ENCODE measurements around the gene TEAD1. TPM values are rescaled to one million over a fixed set of nuclear protein-coding genes. Genes with fewer than 3 reads are reported as not detected.
A peak's percentile ranks its signal among the peaks of the same experiment; 100 is the strongest.

TEAD1 gene
- total and polyA plus RNA-seq, 2 experiments from 2014 or later = 24.5 to 103 TPM

- Histone ChIP-seq H3K79me2 (replicated peaks; ENCODE audit: insufficient read depth) (peaks cover 89% of the 10 kb centered on the region), H2AFZ (no peak overlapping the region), H3K4me1 (ENCODE audit: insufficient read depth) (peaks cover 33% of the 10 kb centered on the region), H4K20me1 (replicated peaks; ENCODE audit: insufficient read depth) (peaks cover 12% of the 10 kb centered on the region; the same call in 1 of the 2 replicates), H3K9me2 (ENCODE audit: insufficient read depth) (peaks cover 8% of the 10 kb centered on the region; the same call in 1 of the 2 replicates), H3K27me3 (ENCODE audit: insufficient read depth) (no peaks in the 10 kb centered on the region), H3K4me3 (no peak overlapping the region), H3F3A (replicated peaks; ENCODE audit: low read depth) (no peaks in the 10 kb centered on the region), H3K36me3 (ENCODE audit: insufficient read depth) (no peaks in the 10 kb centered on the region), H3K4me2 (no peak overlapping the region), H3K27ac (ENCODE audit: low read depth) (peak overlapping the region; percentile 32; the same call in 1 of the 2 replicates)
- H3K4me1 Mint-ChIP-seq = peaks cover 72% of the 10 kb centered on the region
- H3K27me3 Mint-ChIP-seq (ENCODE audit: insufficient read depth, low read depth, poor library complexity) = peaks cover 8% of the 10 kb centered on the region
- ATAC-seq (no peak), DNase-seq (ENCODE audit: low spot score) (no peak)
- TF ChIP-seq ETS1 (IDR thresholded peaks at IDR 0.05) (no peak), POLR2AphosphoS5 (IDR thresholded peaks at IDR 0.05; ENCODE audit: low read depth) (no peak), CREB1 (CRISPR knock-in tag; IDR thresholded peaks at IDR 0.05; ENCODE audit: low read depth) (no peak), ZNF462 (CRISPR knock-in tag; IDR thresholded peaks at IDR 0.05) (no peak), ZNF331 (CRISPR knock-in tag; IDR thresholded peaks at IDR 0.05; ENCODE audit: low read depth) (no peak), NANOG (IDR thresholded peaks at IDR 0.05; ENCODE audit: borderline replicate concordance) (no peak), REST (IDR thresholded peaks at IDR 0.05; ENCODE audit: unreplicated experiment) (no peak), CTCF (conservative IDR thresholded peaks at IDR 0.05; ENCODE audit: low read depth in 2 of 2) (no peak), JUNB (IDR thresholded peaks at IDR 0.05; ENCODE audit: unreplicated experiment) (no peak), ZNF114 (CRISPR knock-in tag; IDR thresholded peaks at IDR 0.05) (no peak), EZH2phosphoT487 (IDR thresholded peaks at IDR 0.05; ENCODE audit: unreplicated experiment) (no peak), STAT1 (IDR thresholded peaks at IDR 0.05; ENCODE audit: unreplicated experiment) (no peak), EZH2 (IDR thresholded peaks at IDR 0.05; ENCODE audit: low read depth, unreplicated experiment) (no peak)
- no peaks in the 10 kb centered on the region for H3K9me3 Mint-ChIP-seq
- H3K4me3 Mint-ChIP-seq = no peak overlapping the region
- H3K27ac Mint-ChIP-seq = no peak overlapping the region
- no peaks in the 10 kb centered on the region for H3K36me3 Mint-ChIP-seq (ENCODE audit: low read depth)
These were observed 138.6 kb downstream of the TEAD1 start for GRCh38 chr11:12812849-12813248.
